Testis (tissue), 3 donors: Measurements from ENCODE around the gene KCTD21. TPM values are rescaled to one million over a fixed set of nuclear protein-coding genes. Genes with fewer than 3 reads are reported as not detected.

Source experiments
- polyA plus RNA-seq: library from polyadenylated mRNA; stranded (reverse); fragments of 350-450 nt; fragmentation: Illumina TruSeq; extraction: RNeasy Lipid Tissue Mini Kit (QIAGEN cat#74804); gene quantifications from one replicate; pipeline ENCODE4 v1.2.3, GENCODE V29; 2014; ENCODE audit warnings: low read depth, low replicate concordance; ENCODE audit not compliant: insufficient read depth
- small RNA-seq, 2 donors: library from RNA; depleted of rRNA; stranded (forward); fragments of <200 nt; gene quantifications; one replicate each; pipeline ENCODE3, GENCODE V24; 2016
- total RNA-seq, 2 donors: library from RNA; depleted of rRNA; stranded (reverse); fragments of >200 nt; gene quantifications; one replicate each; pipeline ENCODE4 v1.2.3, GENCODE V29; 2016

The KCTD21 gene
- total and polyA plus RNA-seq, 3 donors from 2014 or later = 10.2 to 14.7 (median 14.2) TPM

Small RNAs within 50 kb of the gene (small RNA-seq; reads per million reads assigned to genes)
- gene RNU6-126P = 0 reads per million in 2 donors

Other genes starting within 250 kb of the KCTD21 start
- gene INTS4, start 194.0 kb downstream of the KCTD21 start, total RNA-seq = 10 to 100 TPM; 37.4 to 48.2 TPM
- 20.2 TPM for gene INTS4, start 194.0 kb downstream of the KCTD21 start, polyA plus RNA-seq
- gene KCTD14, start 165.3 kb downstream of the KCTD21 start, total RNA-seq = 1 to 10 TPM in 1 of 2 donors, under 1 TPM in 1; 0.71 to 1.4 TPM
- 3.8 TPM for gene KCTD14, start 165.3 kb downstream of the KCTD21 start, polyA plus RNA-seq
- under 1 TPM in 1 of 2 donors, not detected in 1; 0.31 TPM for gene THRSP, start 124.8 kb downstream of the KCTD21 start, total RNA-seq
- 0.37 TPM for gene THRSP, start 124.8 kb downstream of the KCTD21 start, polyA plus RNA-seq
- 100 to 1,000 TPM in 1 of 2 donors, 10 to 100 TPM in 1; 94.7 to 105 TPM for gene NDUFC2, start 108.8 kb downstream of the KCTD21 start, total RNA-seq
- gene NDUFC2, start 108.8 kb downstream of the KCTD21 start, polyA plus RNA-seq = 210 TPM
- gene ALG8, start 49.0 kb downstream of the KCTD21 start, total RNA-seq = 10 to 100 TPM; 61.2 to 61.5 TPM
- gene ALG8, start 49.0 kb downstream of the KCTD21 start, polyA plus RNA-seq = 115 TPM
- gene USP35, start 293 bp upstream of the KCTD21 start, total RNA-seq = 10 to 100 TPM; 25.8 to 33.5 TPM
- gene USP35, start 293 bp upstream of the KCTD21 start, polyA plus RNA-seq = 10.5 TPM
- gene GAB2, start 229.2 kb upstream of the KCTD21 start, total RNA-seq = 10 to 100 TPM in 1 of 2 donors, 1 to 10 TPM in 1; 9.2 to 10.9 TPM
- gene GAB2, start 229.2 kb upstream of the KCTD21 start, polyA plus RNA-seq = 14.3 TPM